Activated T-helper 2 cell treated with anti-CD3 and anti-CD28 coated beads, Interferon-gamma antibody, Interleukin-2, Interleukin-4, amounts not matched to agents 10 μg/mL and 5 μg/mL and 100 μg/mL, durations not matched to agents 14 hours and 24 hours and 36 hours (primary cell): ENCODE data around the gene KCNE4. TPM values are rescaled to one million over a fixed set of nuclear protein-coding genes. Genes with fewer than 3 reads are reported as not detected.

Source experiments
- DNase-seq: peaks from one replicate; pipeline ENCODE4 v3.0.0; 2021; ENCODE audit warnings: low spot score
- H3K27ac Mint-ChIP-seq: one replicate; pipeline ENCODE4 v1.8.0; 2021; ENCODE audit warnings: mixed read lengths
- H3K27me3 Mint-ChIP-seq: one replicate; pipeline ENCODE4 v1.8.0; 2021; ENCODE audit warnings: low read depth, mixed read lengths
- H3K36me3 Mint-ChIP-seq: one replicate; pipeline ENCODE4 v1.8.0; 2021; ENCODE audit warnings: low read depth, mixed read lengths
- H3K4me1 Mint-ChIP-seq: one replicate; pipeline ENCODE4 v1.8.0; 2021; ENCODE audit warnings: low read depth, mixed read lengths
- H3K4me3 Mint-ChIP-seq: one replicate; pipeline ENCODE4 v1.8.0; 2021; ENCODE audit warnings: low read depth, mild to moderate bottlenecking, moderate library complexity, mixed read lengths
- H3K9me3 Mint-ChIP-seq: one replicate; pipeline ENCODE4 v1.8.0; 2021; ENCODE audit warnings: mixed read lengths
- intact Hi-C: fragments of 100-400 bp; cut with micrococcal nuclease; formaldehyde crosslinking; loops from one replicate; pipeline ENCODE4 v1.15.1; 2023
- total RNA-seq: library from RNA; stranded (reverse); gene quantifications from 2 replicates; pipeline ENCODE4 v1.2.3, GENCODE V29; 2022

The KCNE4 gene
- total RNA-seq, 1 donor from 2014 or later: not detected

DNA sequence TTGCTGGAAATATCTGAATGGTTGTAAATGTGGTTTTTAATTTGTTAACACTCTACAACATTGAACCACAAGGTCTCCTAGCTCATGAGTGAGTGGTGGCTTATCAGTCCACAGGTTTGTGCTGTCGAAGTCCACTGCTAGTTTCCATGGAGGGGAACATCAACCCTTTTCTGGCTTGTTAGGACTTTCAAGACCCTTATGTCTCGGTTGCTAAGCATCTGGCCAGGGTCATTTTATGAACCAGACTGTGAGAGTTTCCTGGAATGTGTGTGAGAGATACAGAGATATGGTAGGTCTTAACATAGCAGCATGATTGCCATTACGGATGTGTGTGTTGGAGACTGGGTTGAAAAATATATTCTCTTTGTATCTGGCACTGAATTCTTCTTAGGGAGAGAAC, 36.9 kb downstream of the KCNE4 start:
- Mint-ChIP-seq H3K36me3 (no peaks in the 10 kb centered on the region), H3K4me3 (no peak overlapping the region), H3K4me1 (no peaks in the 10 kb centered on the region), H3K27ac (no peak overlapping the region), H3K27me3 (no peaks in the 10 kb centered on the region), H3K9me3 (no peaks in the 10 kb centered on the region)
- DNase-seq: no peak
- intact Hi-C loops: no loop called here

DNA sequence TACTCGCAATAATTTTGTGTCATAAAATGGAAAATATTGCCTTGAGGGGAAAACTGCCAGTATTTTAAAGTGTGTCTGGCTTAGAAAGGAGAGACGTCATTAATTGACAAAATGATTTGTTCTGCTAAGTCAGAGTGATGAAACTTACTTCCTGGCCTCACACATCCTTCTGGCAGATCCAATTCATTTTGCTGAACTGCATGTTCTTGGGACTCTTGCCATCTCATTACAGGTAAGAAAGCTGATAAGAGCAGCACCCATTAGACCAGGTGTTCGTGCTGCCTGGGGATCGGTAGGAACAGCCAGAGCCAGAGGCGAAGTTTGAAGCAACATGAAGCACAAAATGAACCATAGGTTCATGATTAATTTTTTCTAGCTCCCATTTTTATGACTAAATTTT, 38.0 kb downstream of the KCNE4 start:
- no peaks in the 10 kb centered on the region for H3K36me3 Mint-ChIP-seq
- H3K27me3 Mint-ChIP-seq: no peaks in the 10 kb centered on the region
- no peak overlapping the region for H3K27ac Mint-ChIP-seq
- intact Hi-C loops: no loop called here
- no peak for DNase-seq
- no peaks in the 10 kb centered on the region for H3K9me3 Mint-ChIP-seq
- H3K4me1 Mint-ChIP-seq: no peaks in the 10 kb centered on the region
- H3K4me3 Mint-ChIP-seq: no peak overlapping the region

DNA sequence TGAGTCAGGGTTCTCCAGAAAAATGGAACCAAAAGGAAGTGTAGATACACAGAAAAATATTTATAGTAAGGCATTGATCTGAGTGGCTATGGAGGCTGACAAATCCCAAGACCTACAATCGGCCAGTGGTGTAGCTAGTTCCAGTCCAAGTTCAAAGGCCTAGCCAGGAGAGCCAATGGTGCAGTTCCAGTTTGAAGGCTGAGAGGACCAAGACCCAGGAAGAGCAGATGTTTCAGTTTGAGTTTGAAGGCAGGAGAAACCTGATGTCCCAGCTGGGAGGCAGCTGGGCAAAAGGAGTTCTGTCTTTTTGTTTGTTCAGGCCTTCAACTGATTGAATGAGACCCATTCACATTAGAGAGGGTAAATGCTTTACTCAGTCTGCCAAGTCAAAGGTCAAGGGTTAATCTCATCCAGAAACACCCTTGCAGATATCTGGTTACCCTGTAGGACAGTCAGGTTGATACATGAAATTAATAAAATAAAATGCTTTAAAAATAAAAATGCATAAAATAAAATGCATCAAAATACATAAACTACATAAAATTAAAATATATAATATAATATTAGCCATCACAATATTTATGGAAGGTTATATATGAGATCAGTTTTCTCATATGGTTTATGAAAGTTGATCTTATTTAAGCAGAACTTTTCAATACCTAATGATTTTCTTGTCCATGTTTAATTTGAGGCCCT, 38.7 kb downstream of the KCNE4 start:
- Mint-ChIP-seq H3K36me3 (no peaks in the 10 kb centered on the region), H3K27ac (no peak overlapping the region), H3K4me3 (no peak overlapping the region), H3K4me1 (no peaks in the 10 kb centered on the region), H3K27me3 (no peaks in the 10 kb centered on the region), H3K9me3 (no peaks in the 10 kb centered on the region)
- DNase-seq: no peak
- intact Hi-C loops: no loop called here

DNA sequence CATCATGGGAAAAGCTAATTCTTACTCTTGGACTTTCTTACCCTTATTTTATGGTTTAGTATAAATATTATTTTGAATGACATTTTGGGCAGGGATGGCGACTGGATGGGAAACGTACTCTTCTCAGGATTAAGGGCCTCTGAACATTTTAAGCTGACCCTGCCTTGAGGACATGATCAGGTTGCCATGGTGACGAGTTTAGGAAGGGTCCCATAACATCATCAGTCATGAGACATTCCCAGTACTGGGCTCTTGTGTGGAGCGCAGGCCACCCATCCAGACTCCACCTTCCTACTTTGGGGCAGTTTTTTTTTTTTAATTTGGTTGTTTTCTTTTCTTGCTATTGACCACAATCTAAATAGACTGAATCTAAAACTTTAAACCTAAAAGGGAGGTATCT, 40.7 kb downstream of the KCNE4 start:
- Mint-ChIP-seq H3K9me3 (no peaks in the 10 kb centered on the region), H3K4me1 (no peaks in the 10 kb centered on the region), H3K27me3 (no peaks in the 10 kb centered on the region), H3K27ac (no peak overlapping the region), H3K36me3 (no peaks in the 10 kb centered on the region), H3K4me3 (no peak overlapping the region)
- intact Hi-C loops: no loop called here
- DNase-seq: no peak

DNA sequence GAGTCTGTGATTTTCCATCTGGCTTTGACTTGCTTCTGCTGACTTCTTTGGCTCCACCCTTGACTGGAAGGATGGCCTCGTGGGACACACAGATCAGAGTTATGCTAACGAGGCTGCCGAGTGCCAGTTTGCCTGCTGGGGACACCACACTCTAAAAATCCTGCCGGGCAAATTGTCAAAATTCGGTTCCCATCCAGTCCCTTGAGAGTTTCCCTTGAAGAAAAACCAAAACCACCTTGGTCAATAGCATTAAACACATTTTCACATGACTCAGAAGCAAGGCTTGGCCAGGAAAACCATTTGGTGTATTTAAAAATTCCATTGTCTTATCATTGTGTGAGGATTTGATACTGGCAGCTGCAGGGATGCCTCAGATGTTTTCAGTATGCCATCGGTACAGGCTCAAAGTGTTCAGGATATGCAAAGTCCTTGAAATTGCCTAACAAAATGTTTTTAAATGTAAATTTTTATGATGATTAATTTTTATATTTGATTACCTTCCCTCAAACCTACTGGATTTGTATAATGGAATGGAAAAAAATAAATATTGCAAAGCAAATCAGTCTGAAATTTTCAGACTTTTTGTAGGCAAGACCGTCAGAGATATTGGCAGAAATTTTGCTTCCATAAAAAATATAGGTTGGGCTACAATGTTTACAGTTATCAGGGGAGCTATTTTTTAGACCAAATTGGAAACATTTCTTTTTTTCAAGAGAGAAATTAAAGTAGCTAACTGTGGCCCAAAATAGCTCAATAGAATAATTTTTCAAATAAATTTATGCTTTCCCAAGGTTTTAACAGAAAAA, 41.6 kb downstream of the KCNE4 start:
- H3K36me3 Mint-ChIP-seq: no peaks in the 10 kb centered on the region
- no peaks in the 10 kb centered on the region for H3K27me3 Mint-ChIP-seq
- no peak overlapping the region for H3K4me3 Mint-ChIP-seq
- no peaks in the 10 kb centered on the region for H3K4me1 Mint-ChIP-seq
- no peak overlapping the region for H3K27ac Mint-ChIP-seq
- no peaks in the 10 kb centered on the region for H3K9me3 Mint-ChIP-seq
- no peak for DNase-seq
- intact Hi-C loops: no loop called here

DNA sequence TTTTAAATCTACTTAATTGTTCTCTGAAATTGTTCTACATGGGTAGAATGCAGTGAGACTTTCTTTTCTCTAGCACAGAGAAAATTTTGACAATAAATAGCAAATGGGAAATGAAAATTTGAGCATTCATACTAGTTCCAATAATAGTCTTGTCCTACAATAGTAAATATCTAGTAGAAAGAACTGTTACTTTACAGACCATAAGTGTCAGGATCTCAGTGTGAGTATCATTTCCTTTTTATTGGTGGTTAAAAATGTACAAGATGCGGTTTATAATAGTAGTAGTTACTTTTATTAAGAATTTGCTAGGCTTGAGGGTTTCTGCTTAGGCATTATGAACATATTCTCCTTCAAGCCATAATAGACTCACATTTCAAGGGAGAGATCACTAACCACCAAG, 43.2 kb downstream of the KCNE4 start:
- H3K9me3 Mint-ChIP-seq: no peaks in the 10 kb centered on the region
- DNase-seq: no peak
- H3K36me3 Mint-ChIP-seq: no peaks in the 10 kb centered on the region
- no peak overlapping the region for H3K27ac Mint-ChIP-seq
- intact Hi-C loops: no loop called here
- no peaks in the 10 kb centered on the region for H3K4me1 Mint-ChIP-seq
- H3K4me3 Mint-ChIP-seq: no peak overlapping the region
- H3K27me3 Mint-ChIP-seq: no peaks in the 10 kb centered on the region

DNA sequence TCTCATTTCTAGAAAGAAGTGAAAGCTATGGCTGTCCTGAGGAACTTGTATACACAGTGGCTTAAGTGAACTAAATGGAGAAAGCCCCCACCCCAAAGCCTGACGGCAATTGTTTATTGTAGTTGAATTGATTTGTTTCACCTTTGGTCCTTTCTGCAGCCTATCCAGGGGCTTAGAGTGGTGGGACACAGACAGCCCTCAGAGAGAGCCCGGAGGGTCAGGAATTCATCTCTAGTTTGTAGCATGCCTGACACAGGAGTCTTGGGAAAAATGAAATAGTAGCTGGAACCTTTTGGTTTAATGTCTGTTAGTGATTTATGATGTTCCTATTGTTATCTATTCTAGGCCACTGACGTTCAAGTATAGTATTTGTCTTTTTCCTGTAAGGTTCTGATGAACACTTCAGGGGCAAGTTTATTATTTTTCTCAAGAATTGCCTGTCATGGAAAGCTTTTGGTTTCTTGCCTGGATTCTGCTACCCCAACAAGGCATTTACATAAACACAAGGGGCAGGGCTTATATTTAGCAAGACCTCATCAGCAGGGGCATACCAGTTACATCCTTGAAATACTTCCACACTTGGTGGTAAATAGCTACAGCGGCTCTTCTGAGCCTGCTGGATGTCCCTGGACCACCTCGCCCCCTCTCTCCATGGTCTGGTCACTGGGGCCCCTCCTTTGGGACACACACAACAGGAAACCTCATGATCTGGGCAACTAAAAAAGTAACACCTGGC, 44.4 kb downstream of the KCNE4 start:
- no peak for DNase-seq
- Mint-ChIP-seq H3K27ac (no peak overlapping the region), H3K36me3 (no peaks in the 10 kb centered on the region), H3K4me1 (no peaks in the 10 kb centered on the region), H3K27me3 (no peaks in the 10 kb centered on the region), H3K9me3 (no peaks in the 10 kb centered on the region), H3K4me3 (no peak overlapping the region)
- intact Hi-C loops: no loop called here

DNA sequence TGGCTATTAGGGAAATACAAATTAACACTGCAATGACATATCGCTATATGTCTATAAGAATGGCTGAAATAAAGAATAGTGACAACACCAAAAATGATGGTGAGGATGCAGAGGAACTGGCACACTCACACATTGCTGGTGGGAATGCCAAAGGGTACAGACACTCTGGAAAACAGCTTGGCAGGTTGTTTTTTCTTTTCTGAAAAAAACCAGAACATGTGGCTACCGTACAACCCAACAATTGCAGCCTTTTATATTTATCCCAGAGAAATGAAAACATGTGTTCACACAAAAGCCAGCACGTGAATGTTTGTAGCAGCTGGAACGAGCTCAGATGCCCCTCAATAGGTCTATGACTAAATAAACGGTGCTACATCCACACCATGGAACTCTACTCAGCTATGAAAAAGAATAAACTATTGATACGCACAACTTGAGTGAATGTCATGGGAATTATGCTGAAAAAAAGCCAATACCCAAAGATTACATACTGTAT, 45.9 kb downstream of the KCNE4 start:
- no peaks in the 10 kb centered on the region for H3K27me3 Mint-ChIP-seq
- H3K4me3 Mint-ChIP-seq: no peak overlapping the region
- no peak for DNase-seq
- no peaks in the 10 kb centered on the region for H3K4me1 Mint-ChIP-seq
- H3K9me3 Mint-ChIP-seq: no peaks in the 10 kb centered on the region
- no peaks in the 10 kb centered on the region for H3K36me3 Mint-ChIP-seq
- intact Hi-C loops: no loop called here
- H3K27ac Mint-ChIP-seq: no peak overlapping the region

DNA sequence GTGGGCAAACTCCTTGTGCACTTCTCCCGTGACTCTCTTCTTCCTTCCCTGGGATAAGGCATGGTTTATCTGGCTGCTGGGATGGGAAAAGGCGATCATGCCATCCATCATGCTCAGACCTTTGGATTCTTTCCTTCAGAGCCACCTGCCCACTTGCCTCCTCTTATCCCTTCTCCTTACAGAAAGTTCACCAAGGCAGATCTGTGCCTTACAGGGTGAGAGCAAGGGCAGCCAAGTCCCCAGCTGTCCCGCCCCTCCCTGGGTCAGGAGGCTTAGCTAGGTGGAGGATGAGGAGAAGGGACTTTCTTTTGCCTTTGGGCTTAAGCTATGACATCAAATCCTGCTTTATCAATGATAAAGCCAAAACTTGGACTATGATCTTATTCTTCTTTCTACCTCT, 47.6 kb downstream of the KCNE4 start:
- intact Hi-C loops: no loop called here
- Mint-ChIP-seq H3K36me3 (no peaks in the 10 kb centered on the region), H3K4me1 (no peaks in the 10 kb centered on the region), H3K27ac (no peak overlapping the region), H3K4me3 (no peak overlapping the region), H3K27me3 (no peaks in the 10 kb centered on the region), H3K9me3 (no peaks in the 10 kb centered on the region)
- no peak for DNase-seq

DNA sequence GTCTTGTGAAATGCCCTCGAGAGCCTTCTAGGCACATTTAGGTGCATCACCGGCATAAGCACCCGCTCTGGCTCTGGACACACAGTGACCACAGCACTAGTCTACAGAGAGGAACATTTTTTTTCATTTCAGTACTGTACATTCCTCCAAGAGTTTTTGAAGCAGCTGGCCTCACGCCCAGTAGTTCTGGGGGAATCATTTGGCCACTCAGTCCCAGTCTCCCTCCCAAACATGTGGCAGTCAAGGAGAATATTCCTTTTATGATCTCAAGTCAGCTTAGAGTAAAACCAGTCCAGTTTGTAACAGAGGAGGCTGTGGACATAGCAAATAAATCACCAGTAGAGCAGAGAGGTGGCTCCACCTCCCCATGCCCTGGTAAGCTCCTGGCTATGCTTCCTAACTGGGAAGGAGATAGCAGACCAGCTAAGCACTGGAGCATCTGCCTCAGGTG, 48.1 kb downstream of the KCNE4 start:
- H3K4me1 Mint-ChIP-seq: no peaks in the 10 kb centered on the region
- DNase-seq: no peak
- no peaks in the 10 kb centered on the region for H3K9me3 Mint-ChIP-seq
- no peak overlapping the region for H3K4me3 Mint-ChIP-seq
- no peaks in the 10 kb centered on the region for H3K36me3 Mint-ChIP-seq
- H3K27ac Mint-ChIP-seq: no peak overlapping the region
- intact Hi-C loops: loop anchor here (10.0 kb wide), 1 partner anchor 125 kb away; no protein-coding TSS in a partner anchor
- H3K27me3 Mint-ChIP-seq: no peaks in the 10 kb centered on the region

DNA sequence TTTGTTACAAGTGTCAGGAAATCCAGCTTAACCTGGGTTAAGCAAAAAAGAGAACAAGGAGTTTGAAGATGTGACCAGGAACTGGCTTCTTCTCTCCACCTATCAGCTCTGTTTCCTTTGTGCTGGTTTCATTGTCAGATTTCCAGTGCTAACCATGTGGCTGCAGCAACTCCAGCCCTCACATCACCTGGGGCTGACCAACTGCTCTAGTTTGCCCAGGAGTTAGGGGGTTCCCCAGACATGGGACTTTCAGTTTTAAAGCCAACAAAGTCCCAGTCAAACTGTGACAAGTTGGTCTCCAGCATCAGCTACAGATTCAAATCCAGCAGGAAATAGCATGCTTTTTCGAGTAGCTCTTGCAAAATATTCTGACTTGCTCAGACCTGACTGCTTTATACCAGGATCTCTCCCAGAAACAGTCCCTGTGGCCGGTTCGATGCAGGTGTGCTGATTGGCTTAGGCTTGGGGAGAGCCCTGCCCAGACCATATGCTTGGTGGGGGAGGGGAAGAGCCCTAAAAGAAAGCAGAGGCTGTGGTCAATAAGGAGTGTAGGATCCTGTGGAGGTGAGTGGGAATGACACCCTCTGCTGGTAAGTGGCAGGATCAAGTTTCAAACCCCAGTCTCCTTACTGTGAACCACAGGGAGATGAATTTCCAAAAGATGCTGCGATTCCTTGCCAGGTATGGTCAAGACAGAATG, 49.5 kb downstream of the KCNE4 start:
- Mint-ChIP-seq H3K27ac (no peak overlapping the region), H3K4me1 (no peaks in the 10 kb centered on the region), H3K36me3 (no peaks in the 10 kb centered on the region), H3K4me3 (no peak overlapping the region), H3K27me3 (no peaks in the 10 kb centered on the region), H3K9me3 (no peaks in the 10 kb centered on the region)
- no peak for DNase-seq
- intact Hi-C loops: loop anchor here (10.0 kb wide), 1 partner anchor 127 kb away; no protein-coding TSS in a partner anchor

DNA sequence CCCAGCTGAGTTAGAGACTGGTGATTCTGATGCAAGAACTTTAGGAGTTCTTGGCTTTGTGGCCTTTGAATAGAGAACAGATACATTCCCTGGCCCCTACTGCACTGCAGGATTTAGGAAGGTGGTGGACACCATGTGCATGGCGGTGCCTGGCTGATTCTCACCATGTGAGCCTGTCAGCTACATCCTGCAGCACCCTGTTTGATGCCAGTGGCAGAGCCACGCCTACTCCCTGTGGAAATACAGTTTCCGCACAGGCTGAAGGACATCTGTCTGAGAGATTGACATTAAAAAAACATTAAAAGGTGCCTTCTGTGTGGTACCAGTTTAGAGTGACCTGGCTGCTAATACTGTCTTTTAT, 50.0 kb downstream of the KCNE4 start:
- Mint-ChIP-seq H3K27me3 (no peaks in the 10 kb centered on the region), H3K4me3 (no peak overlapping the region), H3K9me3 (no peaks in the 10 kb centered on the region), H3K36me3 (no peaks in the 10 kb centered on the region), H3K27ac (no peak overlapping the region), H3K4me1 (no peaks in the 10 kb centered on the region)
- DNase-seq: no peak
- intact Hi-C loops: loop anchor here (10.0 kb wide), 1 partner anchor 127 kb away; no protein-coding TSS in a partner anchor
